Endothelial cell of umbilical vein (primary cell): Measurements from ENCODE around the gene LRRC7.

Experiments
- CTCF ChIP-seq, 2 donors: IDR thresholded peaks; 1 replicate in 1 of 2; 2 replicates in 1 of 2; pipeline ENCODE4 v1.5.1; 2011; ENCODE audit warnings: low read length in 2 of 2, mild to moderate bottlenecking in 2 of 2, moderate library complexity in 2 of 2, control low read depth in 1 of 2, inconsistent platforms in 1 of 2, low read depth in 1 of 2; ENCODE audit not compliant: insufficient read depth in 1 of 2; ENCODE audit errors: extremely low read depth in 1 of 2
- POLR2A ChIP-seq: IDR thresholded peaks from 2 replicates; pipeline ENCODE4 v1.6.1; 2012; ENCODE audit warnings: low read depth, mild to moderate bottlenecking, control low read depth, low read length
- TF ChIP-seq, protein P1 (sequence below): IDR thresholded peaks from 2 replicates; pipeline ENCODE4 v1.6.1; 2011; ENCODE audit not compliant: insufficient read depth, insufficient read length

DNA sequence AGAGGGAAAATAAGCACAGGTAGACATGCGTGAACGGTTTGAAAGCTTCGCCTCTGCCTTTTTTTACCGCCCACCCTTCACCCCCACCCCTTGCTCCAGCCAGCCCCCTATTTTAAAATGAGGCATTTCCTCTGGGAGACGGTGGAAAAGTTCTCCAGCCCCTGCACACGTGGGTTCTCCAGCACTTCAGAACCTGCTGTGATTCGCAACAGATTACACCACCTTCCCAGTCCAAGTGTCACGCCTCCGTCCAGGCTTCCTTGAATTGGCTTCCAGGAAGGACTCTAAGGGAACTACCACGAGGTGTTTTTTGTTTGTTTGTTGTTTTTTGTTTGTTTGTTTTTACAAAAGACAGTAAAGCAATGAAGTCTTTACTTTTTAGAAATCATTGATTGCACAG lies 2.6 kb downstream of the LRRC7 start:
- TF ChIP-seq CTCF (IDR thresholded peaks at IDR 0.05; ENCODE audit: extremely low read depth in 1 of 2, insufficient read depth in 1 of 2, low read depth in 1 of 2, low read length in 2 of 2) (no peak), POLR2A (no peak)
- TF ChIP-seq, protein P1, sequence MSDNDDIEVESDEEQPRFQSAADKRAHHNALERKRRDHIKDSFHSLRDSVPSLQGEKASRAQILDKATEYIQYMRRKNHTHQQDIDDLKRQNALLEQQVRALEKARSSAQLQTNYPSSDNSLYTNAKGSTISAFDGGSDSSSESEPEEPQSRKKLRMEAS: no peak
